NCI-H1694 treated with DMSO at 0.1 percent for 48 hours (cell line): ENCODE results near the gene FRRS1.
"Not testable (repeated sequence)": the region's sequence is repeated elsewhere in the genome, so short reads cannot be mapped to it uniquely, and the experiment has no call there.

ENCODE experiments used
- DNase-seq: peaks from one replicate; lab custom pipeline; 2025; lab: John Stamatoyannopoulos, UW

The FRRS1 gene

DNA sequence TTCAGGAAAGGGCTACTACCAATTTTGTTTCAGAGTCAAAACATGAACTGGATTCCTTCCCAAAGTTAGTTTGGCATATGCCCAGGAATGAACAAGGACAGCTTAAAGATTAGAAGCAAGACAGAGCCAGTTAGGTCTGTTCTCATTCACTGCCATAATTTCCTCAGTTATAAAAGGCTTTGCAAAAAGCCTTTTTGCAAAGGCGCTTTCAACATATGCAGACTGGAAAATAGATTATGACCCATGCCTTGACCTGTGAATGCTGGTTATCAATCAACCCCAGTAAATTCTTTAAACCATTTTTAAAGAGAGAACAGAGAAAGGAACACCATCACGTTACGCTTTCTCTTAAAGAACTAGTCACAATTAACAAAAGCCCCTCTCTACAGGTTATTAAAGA is 1.7 kb upstream of the FRRS1 start:
- no peak for DNase-seq

DNA sequence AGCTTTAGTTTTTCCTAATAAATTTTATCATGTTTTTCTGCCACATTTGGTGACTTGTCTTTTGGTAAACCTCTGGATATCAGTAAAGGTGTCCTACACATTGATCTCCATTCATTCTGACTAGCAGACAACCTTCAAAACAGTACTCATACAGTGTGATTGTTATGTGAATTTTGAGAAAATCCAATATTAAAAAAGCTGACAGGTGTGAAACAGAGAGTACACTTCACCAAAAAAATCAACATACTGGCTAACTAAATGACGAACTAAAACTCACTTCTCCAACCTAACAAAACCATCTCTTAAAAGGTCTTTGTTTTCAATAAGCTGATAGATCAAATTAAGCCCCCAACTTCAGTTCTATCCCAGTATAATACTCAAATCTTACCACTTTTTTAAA is 1.5 kb downstream of the FRRS1 start:
- no peak for DNase-seq

DNA sequence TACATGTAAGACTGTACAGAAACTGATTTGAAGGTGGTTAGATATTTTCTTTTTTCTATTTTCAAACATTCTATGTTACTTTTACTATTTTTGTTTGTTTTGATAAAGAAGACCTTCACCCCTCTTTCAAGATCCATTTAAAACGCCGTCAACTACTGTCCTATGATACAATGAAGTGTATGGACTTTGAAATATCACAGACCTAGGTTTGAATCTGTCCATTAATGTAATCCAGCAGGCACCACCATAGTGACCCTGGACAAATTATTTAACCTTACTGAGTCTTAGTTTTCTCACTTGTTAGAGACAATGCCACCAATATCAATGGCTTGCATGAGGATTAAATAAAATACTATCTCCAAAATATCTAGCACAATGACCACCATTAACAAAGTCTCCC is 2.0 kb downstream of the FRRS1 start:
- DNase-seq, result no peak

DNA sequence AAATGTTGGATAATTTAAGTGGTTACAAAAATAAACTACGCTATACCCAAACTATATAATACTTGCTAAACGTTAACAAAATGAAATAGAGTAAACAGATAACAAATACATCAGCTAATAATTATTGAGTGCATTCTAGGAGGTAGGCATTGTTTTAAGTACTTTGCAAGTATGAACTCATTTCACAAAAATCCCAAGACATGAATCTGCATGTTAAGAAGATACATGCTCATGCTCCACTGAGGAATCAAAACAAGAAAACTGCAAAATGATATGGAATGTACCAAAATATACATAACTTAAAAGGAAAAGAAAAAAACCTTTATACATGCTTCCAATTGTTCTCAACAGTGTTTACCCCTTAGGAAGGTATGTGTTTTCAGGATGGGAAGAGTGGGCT is 2.5 kb downstream of the FRRS1 start:
- DNase-seq, result no peak

DNA sequence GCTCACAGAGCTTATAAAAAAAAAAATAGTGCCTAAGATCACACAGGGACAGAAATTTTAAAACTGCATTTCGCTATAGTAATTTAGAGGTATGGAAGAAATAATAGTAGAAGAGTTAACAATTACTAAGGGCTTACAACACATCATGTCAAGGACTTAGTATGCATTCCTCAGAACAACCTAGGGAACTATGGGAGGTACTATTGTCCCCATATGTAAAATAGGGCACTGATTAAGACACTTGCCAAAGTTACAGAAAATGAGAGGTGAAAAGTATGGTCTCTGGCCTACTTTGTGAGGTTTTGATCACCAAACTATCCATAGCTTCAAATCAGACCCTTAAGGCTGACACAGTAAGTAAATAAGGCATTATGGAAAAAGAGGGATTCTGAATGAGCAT is 4.7 kb downstream of the FRRS1 start:
- DNase-seq, result no peak

DNA sequence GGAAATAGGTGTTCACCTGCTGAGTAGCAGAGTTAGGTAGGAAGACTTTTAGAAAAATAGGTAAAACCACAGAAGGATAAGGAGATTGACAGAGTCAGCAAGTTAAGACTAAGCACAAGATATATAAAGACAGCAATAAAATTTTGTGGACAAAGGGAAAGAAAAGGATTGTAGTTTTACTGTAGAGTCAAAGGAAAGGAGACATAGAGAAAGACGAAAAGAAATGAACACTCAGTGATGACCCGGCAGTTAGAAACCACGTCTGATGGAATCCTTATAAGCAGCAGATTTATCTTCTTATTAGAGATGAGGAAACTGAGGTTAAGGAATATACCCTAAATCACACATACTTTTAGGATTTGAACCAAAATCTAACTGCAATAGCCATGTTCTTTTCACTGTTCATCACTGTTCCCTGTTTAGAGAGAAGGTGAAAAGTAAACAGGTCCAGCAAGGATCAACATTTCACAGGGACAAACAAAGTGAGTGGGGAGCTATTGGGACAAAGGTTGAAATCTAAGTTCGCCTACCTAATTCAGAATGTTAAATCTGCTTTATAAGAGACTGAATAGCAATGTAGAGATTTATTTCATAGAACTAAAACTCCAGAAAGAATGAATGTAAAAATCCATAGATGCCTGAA is 6.8 kb downstream of the FRRS1 start:
- DNase-seq, result no peak

DNA sequence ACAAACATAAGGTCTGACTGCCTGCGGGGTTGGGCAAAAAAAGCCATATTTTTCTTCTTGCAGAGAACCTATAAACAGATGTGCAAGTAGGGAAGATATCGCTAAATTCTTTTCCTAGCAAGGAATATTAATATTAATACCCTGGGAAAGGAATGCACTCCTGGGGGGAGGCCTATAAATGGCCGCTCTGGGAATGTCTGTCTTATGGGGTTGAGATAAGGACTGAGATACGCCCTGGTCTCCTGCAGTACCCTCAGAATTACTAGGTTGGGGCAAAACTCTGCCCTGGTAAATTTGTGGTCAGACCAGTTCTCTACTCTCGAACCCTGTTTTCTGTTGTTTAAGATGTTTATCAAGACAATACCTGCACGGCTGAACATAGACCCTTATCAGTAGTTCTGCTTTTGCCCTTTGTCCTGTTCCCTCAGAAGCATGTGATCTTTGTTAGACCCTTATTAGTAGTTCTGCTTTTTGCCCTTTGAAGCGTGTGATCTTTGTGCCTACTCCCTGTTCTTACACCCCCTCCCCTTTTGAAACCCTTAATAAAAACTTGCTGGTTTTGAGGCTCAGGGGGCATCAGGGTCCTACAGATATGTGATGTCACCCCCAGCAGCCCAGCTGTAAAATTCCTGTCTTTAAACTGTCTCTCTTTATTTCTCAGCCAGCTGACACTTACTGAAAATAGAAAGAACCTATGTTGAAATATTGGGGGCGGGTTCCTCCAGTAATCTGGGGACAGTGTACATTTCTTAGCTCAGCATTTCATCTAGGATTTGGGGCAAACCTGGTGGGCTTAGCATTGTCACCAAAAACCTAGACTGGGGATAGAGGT is 7.5 kb downstream of the FRRS1 start:
- DNase-seq, result not testable (repeated sequence)

DNA sequence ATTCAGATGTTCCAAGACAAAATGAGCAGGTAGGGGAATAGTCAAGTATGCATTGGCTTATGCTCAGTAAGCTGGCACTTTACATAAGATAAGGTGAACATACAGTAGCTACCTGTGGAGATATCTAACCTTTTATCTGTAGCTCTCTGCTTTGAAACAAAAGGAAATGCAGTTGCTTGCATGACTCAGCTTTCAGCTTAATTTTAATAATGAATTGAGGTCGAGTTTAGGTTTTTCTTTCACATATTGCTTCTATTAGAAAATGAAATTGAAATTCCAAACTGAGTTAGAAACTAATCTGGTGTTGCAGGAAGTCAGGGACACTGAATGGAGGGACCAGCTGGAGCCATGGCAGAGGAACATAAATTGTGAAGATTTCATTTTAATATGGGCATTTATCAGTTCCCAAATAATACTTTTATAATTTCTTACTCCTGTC is 8.3 kb downstream of the FRRS1 start:
- DNase-seq, result no peak

DNA sequence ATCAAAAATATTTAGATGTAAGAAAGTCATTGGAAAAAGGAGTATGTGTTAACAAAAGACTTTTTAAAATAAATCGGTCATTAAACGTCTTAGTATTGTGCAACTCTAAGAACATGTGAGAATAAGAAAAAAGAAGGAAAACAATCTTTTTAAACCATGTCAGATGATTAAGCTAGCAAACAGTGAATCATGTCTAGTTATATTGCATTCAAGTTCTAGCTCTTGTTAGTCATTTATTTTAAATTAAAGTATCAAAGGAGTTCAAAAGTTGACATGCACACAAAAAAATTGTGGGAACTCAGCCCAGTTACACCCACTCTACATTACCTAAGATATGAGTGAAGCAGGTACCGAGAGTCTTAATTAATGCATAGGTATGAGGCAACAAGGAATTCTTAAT is 9.8 kb downstream of the FRRS1 start:
- no peak for DNase-seq

DNA sequence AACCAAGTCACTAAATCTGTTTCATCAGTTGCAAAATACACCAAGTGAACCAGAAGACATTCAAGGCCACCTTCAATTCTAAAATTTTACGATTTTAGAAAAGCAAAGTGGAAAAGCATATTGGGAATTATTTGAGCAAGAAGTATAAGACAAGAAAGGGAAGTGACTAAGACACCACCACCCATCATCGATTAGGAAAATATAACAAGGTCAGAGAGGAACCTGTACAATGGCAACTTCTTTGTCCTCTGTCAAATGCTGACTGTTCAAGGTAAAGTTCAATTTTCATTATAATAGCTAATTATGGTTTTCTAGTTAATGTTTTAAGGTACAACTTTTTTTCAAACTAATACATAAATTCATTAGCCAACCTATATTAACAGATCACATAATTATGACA is 10.8 kb downstream of the FRRS1 start:
- no peak for DNase-seq

DNA sequence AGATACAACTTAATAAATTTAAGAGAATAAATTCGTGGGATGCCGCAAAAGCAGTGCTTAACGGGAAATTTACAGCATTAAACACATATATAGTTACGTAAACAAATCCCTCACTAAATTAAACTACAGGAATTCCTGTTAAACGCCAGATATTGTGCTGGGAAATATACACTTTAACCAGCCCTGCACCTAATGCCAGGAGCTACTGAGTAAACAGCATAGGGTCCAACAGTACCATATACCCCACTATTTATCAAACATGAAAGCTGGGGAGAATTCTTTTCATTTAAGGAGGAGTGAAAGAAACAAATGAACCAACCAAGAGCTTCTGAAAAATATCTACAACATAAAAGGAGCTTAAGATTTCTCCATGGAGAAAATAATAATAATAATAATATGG is 11.7 kb downstream of the FRRS1 start:
- no peak for DNase-seq

DNA sequence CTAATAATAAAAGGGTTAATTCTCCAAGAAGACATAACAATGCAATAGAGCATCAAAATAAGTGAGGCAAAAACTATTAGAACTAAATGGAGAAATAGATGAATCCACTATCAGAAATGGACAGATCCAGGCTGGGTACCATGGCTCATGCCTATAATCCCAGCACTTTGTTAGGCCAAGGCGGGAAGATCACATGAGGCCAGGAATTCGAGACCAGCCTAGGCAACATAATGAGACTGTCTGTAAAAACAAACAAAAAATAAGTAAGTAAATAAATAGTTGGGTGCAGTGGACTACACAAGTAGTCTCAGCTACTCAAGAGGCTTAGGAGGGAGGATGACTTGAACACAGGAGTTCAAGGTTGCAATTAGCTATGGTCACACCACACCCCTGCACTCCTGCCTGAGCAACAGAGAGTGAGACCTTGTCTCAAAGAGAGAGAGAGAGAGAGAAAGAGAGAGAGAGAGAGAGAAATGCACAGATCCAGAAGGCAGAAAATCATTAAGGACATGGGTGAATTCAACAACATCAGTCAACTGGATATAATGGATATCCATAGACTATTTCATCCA is 12.3 kb downstream of the FRRS1 start:
- no peak for DNase-seq

DNA sequence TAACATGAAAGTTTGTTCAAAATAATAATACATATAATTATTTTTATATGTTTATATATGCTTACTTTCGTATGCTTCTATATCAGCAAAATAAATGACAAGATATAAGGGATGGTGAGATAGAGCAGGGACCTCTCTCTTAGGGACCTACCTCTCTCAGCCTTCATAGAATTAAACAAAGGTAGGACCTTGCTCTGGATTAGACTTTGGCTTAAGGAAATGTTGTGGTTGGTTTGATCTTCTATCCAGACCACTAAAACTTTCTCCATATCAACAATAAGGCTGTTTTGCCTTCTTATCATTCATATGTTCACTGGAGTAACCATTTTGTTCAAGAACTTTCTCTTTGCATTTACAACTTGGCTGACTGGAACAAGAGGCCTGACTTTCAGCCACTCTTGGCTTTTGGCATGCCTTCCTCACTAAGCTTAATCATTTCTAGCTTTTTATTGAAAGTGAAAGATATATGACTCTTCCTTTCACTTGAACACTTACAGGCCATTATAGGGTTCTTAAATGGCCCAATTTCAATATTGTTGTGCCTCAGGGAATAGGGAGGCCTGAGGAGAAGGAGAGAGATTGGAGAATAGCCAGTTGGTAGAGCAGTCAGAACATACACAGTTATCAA is 14.4 kb downstream of the FRRS1 start:
- no peak for DNase-seq

DNA sequence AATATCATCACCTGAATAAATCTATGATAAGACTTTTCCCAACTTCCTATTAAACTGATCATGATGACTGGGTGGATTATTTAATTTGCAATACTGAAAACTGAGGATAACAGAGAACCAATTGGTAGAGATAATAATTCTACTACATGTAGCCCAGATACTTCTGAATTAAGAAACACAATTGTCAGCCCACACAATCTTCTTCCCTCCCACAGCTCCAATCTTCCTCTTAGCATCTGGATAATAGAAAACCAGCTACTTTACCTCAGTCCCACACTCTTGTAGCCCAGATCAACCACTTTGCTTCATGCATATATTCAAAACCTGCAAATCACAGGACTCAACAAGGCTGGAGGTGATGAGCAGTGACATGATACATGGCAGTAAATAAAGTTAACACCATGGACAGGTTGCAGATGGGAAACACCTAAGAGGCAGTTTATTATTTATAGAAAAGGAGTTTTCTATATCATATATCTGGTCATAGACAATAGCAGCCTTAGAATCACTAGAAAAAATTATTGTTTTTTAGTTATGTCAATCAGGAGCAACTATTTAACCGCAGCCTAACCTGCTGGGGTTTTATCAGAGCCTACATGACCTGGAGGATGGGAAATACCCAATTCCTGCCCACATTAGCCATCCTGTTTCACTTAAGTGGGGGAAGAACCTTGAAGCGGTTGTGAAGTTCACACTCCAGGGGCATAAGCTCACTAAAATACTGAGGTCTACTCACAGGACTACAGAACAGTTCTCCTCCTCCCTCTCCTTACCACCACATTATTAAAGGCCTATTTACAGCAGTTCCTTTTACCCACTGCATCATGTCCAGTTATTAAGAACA is 16.7 kb downstream of the FRRS1 start:
- DNase-seq, result no peak

DNA sequence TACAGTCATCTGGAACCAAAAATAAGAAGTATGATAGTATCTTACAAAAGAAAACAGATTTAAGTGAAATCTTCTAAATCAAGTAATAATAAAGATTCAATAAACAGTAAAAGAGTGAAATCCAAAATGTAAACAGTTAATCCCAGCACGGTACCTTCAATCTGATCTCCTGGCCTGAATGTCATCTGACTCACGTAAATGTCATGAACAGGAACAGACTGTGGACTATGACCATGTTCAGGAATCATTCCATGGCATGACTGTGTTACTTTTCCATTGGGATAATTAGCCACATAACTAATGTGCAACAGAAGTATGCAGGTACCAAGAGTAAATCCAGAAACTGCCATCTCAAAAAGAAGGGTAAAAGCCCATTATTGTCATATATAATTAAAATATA is 18.0 kb downstream of the FRRS1 start:
- no peak for DNase-seq

DNA sequence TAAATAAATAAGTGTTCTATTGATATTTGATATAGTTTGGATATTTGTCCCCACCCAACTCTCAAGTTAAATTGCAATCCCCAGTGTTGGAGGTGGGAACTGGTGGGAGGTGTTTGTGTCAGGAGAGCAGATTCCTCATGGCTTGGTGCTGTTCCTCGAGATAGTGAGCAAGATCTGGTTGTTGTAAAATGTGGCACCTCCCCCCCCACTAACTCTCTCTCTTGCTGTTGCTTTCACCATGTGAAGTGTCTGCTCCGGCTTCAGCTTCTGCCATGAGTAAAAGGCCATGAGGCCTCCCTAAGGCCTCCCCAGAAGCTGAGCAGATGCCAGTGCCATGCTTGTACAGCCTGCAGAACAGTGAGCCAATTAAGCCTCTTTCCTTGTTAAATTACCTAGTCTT is 20.8 kb downstream of the FRRS1 start:
- DNase-seq, result no peak

DNA sequence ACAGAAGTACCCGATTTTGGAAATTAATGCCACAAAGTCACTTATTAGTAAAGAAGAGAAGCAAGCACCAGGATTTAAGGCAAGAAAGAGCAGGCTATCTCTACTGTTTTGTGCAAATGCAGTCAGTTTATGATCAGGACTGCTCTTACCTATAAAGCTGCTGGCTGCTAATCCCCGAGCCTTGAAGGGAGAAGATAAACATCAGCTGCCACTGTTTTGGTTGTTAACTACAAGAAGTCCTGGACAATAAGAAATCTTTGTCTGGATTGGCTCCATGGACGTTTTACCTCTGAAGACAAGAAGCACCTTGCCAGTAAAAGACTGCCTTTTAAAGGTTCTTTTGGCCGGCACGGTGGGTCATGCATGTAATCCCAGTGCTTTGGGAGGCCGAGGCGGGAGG is 21.4 kb downstream of the FRRS1 start:
- DNase-seq, result no peak

DNA sequence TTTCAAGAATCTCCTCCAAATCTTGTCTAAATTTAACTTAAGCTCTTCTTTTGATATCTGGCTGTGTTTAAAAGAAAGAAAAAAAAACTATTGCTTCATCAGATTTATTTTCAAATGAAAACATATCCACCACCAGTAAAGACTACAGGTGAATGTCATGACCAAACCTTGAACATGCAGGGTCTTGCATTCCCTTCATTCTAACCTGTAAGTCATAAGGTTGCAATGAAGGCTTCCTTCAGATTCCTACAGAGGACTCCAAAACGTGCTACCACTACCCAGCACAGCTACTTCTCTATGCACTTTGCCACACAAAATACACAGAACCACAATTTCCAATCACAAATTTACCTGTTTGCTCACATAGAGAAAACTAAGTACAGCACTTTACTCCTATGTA is 26.3 kb downstream of the FRRS1 start:
- DNase-seq, result no peak

DNA sequence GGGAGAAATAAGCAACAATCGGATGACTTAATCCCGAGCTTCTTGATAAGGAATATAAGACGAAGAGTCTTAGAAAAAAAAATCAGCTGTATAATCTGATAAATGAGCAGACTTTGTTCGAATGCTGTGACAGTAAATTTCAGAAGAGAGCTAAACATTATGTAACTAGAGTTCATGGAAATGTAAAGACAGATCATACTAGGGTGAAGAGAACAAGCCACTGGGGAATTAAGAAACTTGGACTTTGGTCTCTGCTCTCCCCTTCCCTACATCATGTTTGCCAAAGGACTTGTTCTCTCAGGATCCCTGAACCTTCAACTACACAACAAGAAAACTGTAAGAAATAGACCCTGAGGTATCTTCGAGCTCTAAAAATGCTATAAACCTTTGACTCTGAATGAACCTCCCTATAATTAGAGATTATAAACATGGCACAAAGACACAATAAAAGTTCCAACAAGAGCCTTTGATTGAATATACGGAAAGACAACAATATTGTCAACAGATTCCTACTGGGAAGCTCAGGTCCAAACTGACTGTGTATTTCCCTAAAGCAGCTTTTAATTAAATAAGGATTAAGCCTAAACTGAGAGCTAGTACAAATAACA is 27.5 kb downstream of the FRRS1 start:
- no peak for DNase-seq

DNA sequence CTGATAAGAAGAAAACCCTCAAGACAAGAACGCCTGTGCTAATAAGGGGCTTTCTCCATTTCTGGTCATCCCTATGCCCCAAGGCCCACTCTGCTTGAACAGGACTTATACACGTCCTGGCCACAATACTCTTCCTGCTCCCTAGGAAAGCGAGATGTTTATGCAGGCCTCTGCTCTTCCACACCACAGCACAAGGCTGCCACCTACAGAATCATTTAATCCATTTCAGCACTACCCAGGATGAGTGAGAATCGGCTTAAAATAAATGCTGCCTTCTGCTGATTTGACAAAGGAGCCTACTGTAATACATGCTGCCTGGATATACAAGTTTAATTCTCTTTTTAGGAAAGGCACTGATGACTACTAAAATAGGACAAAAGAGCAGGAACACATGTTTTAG is 29.4 kb downstream of the FRRS1 start:
- peak; percentile 80 for DNase-seq

DNA sequence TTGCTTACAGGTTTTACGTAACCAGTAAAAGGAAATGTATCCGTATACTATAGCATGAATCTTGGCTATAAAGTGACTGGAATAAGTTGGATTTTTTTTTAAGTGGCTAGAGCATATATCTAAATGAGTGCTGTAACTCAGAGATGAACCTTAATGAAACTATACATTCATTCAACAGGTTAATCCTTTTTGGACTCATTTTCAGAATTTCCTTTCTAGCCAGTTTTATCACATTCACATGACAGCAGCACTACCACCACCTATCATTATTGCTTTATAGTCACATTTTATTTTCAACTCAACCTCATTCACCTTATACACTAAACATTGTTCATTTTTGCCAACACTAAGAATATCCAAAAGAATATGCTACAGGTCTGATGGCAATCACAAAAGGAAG is 30.6 kb downstream of the FRRS1 start:
- no peak for DNase-seq

DNA sequence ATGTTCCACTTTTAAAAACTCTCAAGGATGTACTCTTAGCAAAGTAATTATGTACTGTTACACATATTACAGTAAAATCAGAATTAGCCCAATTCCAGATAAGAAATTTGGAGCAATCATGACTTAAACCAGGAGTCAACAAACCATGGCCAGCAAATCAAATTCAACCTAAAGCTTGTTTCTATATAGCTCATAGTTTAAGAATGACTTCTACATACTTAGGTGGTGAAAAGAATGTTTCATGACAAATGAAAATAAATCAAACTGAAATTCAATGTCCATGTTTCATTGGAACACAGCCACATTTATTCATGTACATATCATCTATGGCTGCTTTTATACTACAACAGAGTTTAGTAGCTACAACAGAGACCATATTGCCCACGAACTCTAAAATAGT is 35.1 kb downstream of the FRRS1 start:
- DNase-seq, result no peak
